Esophagus squamous epithelium (tissue), 5 donors: ENCODE data around the gene SPATA17. TPM values are rescaled to one million over a fixed set of nuclear protein-coding genes. Genes with fewer than 3 reads are reported as not detected.

Experiments used
- DNase-seq: peaks from one replicate; lab custom pipeline; 2025; lab: John Stamatoyannopoulos, UW
- H3K27ac ChIP-seq, 4 donors: fragments of 200-600 bp; sonication (generic); one replicate each; pipeline ENCODE4 v1.5.1; 2016 to 2019; ENCODE audit warnings: mild to moderate bottlenecking in 1 of 4
- H3K27me3 ChIP-seq, 4 donors: fragments of 200-600 bp; sonication (generic); 1 replicate in 3 of 4; 2 replicates in 1 of 4; pipeline versions ENCODE4 v1.5.1 to v1.6.0; 2017 to 2021; ENCODE audit warnings: antibody characterized with exemption in 1 of 4
- H3K36me3 ChIP-seq, 3 donors: fragments of 200-600 bp; sonication (generic); one replicate each; pipeline ENCODE4 v1.5.1; 2016 to 2019
- H3K4me1 ChIP-seq, 3 donors: fragments of 200-600 bp; sonication (generic); one replicate each; pipeline ENCODE4 v1.5.1; 2017 to 2019
- H3K4me3 ChIP-seq, 4 donors: fragments of 200-600 bp; sonication (generic); 1 replicate in 3 of 4; 2 replicates in 1 of 4; pipeline ENCODE4 v1.5.1; 2016 to 2019; ENCODE audit warnings: mild to moderate bottlenecking in 2 of 4, moderate library complexity in 1 of 4
- H3K9me3 ChIP-seq, 3 donors: fragments of 200-600 bp; sonication (generic); one replicate each; pipeline ENCODE4 v1.5.1; 2016 to 2019
- CTCF ChIP-seq, 6 experiments: fragments of 450-650 bp in 4 of 6; fragments of 200-600 bp in 2 of 6; sonication (generic) in 2 of 6; IDR thresholded peaks; one replicate each; pipeline ENCODE4 v1.5.1; 2016 to 2019; ENCODE audit warnings: antibody characterized with exemption in 6 of 6, mild to moderate bottlenecking in 4 of 6, moderate library complexity in 4 of 6
- POLR2A ChIP-seq, 4 donors: fragments of 450-650 bp; IDR thresholded peaks; one replicate each; pipeline ENCODE4 v1.6.1; 2017; ENCODE audit warnings: antibody characterized with exemption in 4 of 4, mild to moderate bottlenecking in 4 of 4, moderate library complexity in 3 of 4
- WGBS, 2 donors: methylation state at CpG; one replicate each; pipeline ENCODE4 v1.1.5; 2018; 5-methylcytosine and 5-hydroxymethylcytosine counted together
- intact Hi-C: fragments of 100-400 bp; cut with DNase I; formaldehyde crosslinking; loops from one replicate; pipeline ENCODE4 v1.15.0; 2022
- total RNA-seq, 4 donors: library from RNA; depleted of rRNA; stranded (reverse); fragments of >200 nt; gene quantifications; one replicate each; pipeline ENCODE4 v1.1.0, GENCODE V29; 2016
- donor health status: DM: yes; HTN: yes; CAD: no.

The SPATA17 gene
- total RNA-seq, 4 donors from 2014 or later, result 0.11 to 0.19 (median 0.13) TPM; not detected in 1

- H3K4me1 ChIP-seq, result no peaks in the 10 kb centered on the region
- no peak for DNase-seq
- H3K27me3 ChIP-seq, result no peaks in the 10 kb centered on the region
- no peaks in the 10 kb centered on the region for H3K36me3 ChIP-seq
- no peaks in the 10 kb centered on the region for H3K9me3 ChIP-seq
- intact Hi-C loops, result no loop called here
- no peak for TF ChIP-seq CTCF (IDR thresholded peaks at IDR 0.05)
- TF ChIP-seq POLR2A (IDR thresholded peaks at IDR 0.05), result no peak
- H3K27ac ChIP-seq, result no peak overlapping the region
- WGBS, 2 donors, result 58 to 68% methylated on average over 2 of the region's 2 CpGs
- no peak overlapping the region for H3K4me3 ChIP-seq
These were observed 206.5 kb downstream of the SPATA17 start for GRCh38 chr1:217837691-217838090.

- intact Hi-C loops, result no loop called here
- Histone ChIP-seq H3K4me1 (no peaks in the 10 kb centered on the region), H3K27ac (no peak overlapping the region), H3K4me3 (no peak overlapping the region), H3K27me3 (no peaks in the 10 kb centered on the region), H3K9me3 (no peaks in the 10 kb centered on the region), H3K36me3 (no peaks in the 10 kb centered on the region)
- DNase-seq, result no peak
- WGBS, 2 donors, result 63 to 71% methylated on average over 3 of the region's 3 CpGs
- no peak for TF ChIP-seq CTCF (IDR thresholded peaks at IDR 0.05)
- no peak for TF ChIP-seq POLR2A (IDR thresholded peaks at IDR 0.05)
These were observed 208.0 kb downstream of the SPATA17 start for GRCh38 chr1:217839161-217839560.

- DNase-seq, result no peak
- Histone ChIP-seq H3K4me3 (no peak overlapping the region), H3K9me3 (no peaks in the 10 kb centered on the region), H3K27me3 (no peaks in the 10 kb centered on the region), H3K36me3 (no peaks in the 10 kb centered on the region), H3K27ac (no peak overlapping the region), H3K4me1 (no peaks in the 10 kb centered on the region)
- 43 to 46% methylated on average over 1 of the region's 1 CpG for WGBS, 2 donors
- TF ChIP-seq POLR2A (IDR thresholded peaks at IDR 0.05) (no peak), CTCF (IDR thresholded peaks at IDR 0.05) (no peak)
- intact Hi-C loops, result no loop called here
These were observed 215.6 kb downstream of the SPATA17 start for GRCh38 chr1:217846733-217847132.

GRCh38 chr1:217847643-217848042, 216.5 kb downstream of the SPATA17 start:
- WGBS, 2 donors, result 80 to 84% methylated on average over 3 of the region's 3 CpGs
- no peaks in the 10 kb centered on the region for H3K9me3 ChIP-seq
- no peak overlapping the region for H3K4me3 ChIP-seq
- no peaks in the 10 kb centered on the region for H3K36me3 ChIP-seq
- TF ChIP-seq POLR2A (IDR thresholded peaks at IDR 0.05) (no peak), CTCF (IDR thresholded peaks at IDR 0.05) (no peak)
- no peak for DNase-seq
- H3K27me3 ChIP-seq, result no peaks in the 10 kb centered on the region
- H3K4me1 ChIP-seq, result no peaks in the 10 kb centered on the region
- no peak overlapping the region for H3K27ac ChIP-seq
- intact Hi-C loops, result no loop called here

DNA sequence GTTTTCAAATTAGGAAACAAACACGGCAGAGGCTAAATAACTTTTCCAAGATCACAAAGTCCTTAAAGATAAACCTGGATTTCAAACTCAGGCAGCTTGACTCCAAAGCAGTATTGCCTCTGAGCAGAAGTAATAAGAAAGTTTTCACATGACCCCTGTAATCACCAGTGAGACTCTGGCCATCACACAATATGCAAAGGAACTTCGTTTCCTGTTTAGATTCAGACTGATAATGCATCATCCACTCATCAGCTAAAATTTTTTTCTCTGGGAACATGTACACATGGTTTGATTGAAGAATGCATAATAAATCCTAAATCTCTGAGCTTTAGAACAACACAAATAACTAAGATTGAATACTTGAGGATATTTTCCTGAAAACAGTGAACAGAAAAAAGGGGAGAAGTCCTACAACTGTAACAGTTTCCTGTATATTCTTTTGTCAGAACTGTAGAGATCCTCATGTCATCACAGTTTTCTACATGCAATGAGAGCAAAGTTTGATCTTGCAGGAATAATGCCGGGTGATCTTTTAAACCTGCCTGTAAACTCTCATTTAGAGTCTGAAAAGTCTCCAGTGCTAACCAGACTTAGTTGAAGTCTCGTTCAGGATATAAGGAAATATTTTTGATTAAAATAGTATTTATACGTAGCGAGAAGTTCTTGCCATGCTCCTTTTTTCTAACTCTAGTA, 225.3 kb downstream of the SPATA17 start:
- Histone ChIP-seq H3K4me1 (no peaks in the 10 kb centered on the region), H3K9me3 (no peaks in the 10 kb centered on the region), H3K36me3 (no peaks in the 10 kb centered on the region), H3K4me3 (no peak overlapping the region), H3K27me3 (no peaks in the 10 kb centered on the region), H3K27ac (no peak overlapping the region)
- TF ChIP-seq CTCF (IDR thresholded peaks at IDR 0.05), result no peak
- no peak for TF ChIP-seq POLR2A (IDR thresholded peaks at IDR 0.05)
- WGBS, 2 donors, result 54 to 65% methylated on average over 6 of the region's 6 CpGs
- intact Hi-C loops, result no loop called here
- no peak for DNase-seq
